Liver (tissue), 3 donors: ENCODE results near the gene TNFAIP1.

Source experiments
- GABPA ChIP-seq, 2 donors: IDR thresholded peaks in 1 of 2; conservative IDR thresholded peaks in 1 of 2; 2 replicates each; pipeline ENCODE4 v1.6.1; 2016; ENCODE audit warnings: antibody characterized with exemption in 2 of 2, mild to moderate bottlenecking in 1 of 2, moderate library complexity in 1 of 2
- HNF4A ChIP-seq, 2 donors: conservative IDR thresholded peaks; 2 replicates each; pipeline ENCODE4 v1.6.1; 2016; ENCODE audit warnings: antibody characterized with exemption in 2 of 2, mild to moderate bottlenecking in 2 of 2
- NR2F2 ChIP-seq: IDR thresholded peaks from 2 replicates; pipeline ENCODE4 v1.6.1; 2016; ENCODE audit warnings: antibody characterized with exemption
- RAD21 ChIP-seq, 2 donors: IDR thresholded peaks; 2 replicates each; pipeline ENCODE4 v1.6.1; 2016; ENCODE audit warnings: antibody characterized with exemption in 2 of 2, mild to moderate bottlenecking in 2 of 2
- YY1 ChIP-seq: IDR thresholded peaks from 2 replicates; pipeline ENCODE4 v1.6.1; 2016; ENCODE audit warnings: antibody characterized with exemption, mild to moderate bottlenecking
- TF ChIP-seq, protein P1 (sequence below): fragments of 150-350 bp; IDR thresholded peaks from 2 replicates; pipeline ENCODE4 v1.5.1; 2017; ENCODE audit warnings: improper control_type of control experiment, low read depth, low read length; ENCODE audit not compliant: missing input control
- TF ChIP-seq, protein P2 (sequence below): IDR thresholded peaks from 2 replicates; pipeline ENCODE4 v1.6.1; 2016; ENCODE audit warnings: antibody characterized with exemption, mild to moderate bottlenecking
- TF ChIP-seq, protein P3 (sequence below): IDR thresholded peaks from 2 replicates; pipeline ENCODE4 v1.6.1; 2016; ENCODE audit warnings: antibody characterized with exemption
- donor health status: healthy.
- donor health status: healthy.

DNA sequence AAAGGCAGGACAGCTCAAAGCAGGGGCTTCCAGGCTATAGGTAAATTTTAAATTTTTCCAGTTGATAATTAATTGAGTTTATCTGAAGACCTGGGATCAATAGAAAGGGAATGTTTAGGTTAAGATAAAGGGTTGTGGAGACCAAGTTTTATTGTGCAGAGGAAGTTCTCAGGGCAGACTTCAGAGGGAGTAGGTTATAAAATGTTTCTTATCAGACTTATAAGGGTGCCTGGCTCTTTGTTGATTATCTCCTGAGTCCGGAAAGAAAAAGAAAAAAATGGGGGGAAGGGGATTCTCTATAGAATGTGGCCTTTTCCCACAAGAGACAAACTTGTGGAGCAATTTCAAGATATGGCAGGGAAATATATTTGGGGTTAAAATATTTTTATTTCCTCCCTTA is 54.6 kb downstream of the TNFAIP1 start:
- TF ChIP-seq, protein P1, sequence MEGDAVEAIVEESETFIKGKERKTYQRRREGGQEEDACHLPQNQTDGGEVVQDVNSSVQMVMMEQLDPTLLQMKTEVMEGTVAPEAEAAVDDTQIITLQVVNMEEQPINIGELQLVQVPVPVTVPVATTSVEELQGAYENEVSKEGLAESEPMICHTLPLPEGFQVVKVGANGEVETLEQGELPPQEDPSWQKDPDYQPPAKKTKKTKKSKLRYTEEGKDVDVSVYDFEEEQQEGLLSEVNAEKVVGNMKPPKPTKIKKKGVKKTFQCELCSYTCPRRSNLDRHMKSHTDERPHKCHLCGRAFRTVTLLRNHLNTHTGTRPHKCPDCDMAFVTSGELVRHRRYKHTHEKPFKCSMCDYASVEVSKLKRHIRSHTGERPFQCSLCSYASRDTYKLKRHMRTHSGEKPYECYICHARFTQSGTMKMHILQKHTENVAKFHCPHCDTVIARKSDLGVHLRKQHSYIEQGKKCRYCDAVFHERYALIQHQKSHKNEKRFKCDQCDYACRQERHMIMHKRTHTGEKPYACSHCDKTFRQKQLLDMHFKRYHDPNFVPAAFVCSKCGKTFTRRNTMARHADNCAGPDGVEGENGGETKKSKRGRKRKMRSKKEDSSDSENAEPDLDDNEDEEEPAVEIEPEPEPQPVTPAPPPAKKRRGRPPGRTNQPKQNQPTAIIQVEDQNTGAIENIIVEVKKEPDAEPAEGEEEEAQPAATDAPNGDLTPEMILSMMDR = no peak
- TF ChIP-seq RAD21 (IDR thresholded peaks at IDR 0.05) (no peak), HNF4A (conservative IDR thresholded peaks at IDR 0.05) (no peak), YY1 (no peak), GABPA (IDR thresholded peaks at IDR 0.05 in 1 of 2, conservative IDR thresholded peaks at IDR 0.05 in 1 of 2) (no peak), NR2F2 (no peak)
- TF ChIP-seq, protein P2, sequence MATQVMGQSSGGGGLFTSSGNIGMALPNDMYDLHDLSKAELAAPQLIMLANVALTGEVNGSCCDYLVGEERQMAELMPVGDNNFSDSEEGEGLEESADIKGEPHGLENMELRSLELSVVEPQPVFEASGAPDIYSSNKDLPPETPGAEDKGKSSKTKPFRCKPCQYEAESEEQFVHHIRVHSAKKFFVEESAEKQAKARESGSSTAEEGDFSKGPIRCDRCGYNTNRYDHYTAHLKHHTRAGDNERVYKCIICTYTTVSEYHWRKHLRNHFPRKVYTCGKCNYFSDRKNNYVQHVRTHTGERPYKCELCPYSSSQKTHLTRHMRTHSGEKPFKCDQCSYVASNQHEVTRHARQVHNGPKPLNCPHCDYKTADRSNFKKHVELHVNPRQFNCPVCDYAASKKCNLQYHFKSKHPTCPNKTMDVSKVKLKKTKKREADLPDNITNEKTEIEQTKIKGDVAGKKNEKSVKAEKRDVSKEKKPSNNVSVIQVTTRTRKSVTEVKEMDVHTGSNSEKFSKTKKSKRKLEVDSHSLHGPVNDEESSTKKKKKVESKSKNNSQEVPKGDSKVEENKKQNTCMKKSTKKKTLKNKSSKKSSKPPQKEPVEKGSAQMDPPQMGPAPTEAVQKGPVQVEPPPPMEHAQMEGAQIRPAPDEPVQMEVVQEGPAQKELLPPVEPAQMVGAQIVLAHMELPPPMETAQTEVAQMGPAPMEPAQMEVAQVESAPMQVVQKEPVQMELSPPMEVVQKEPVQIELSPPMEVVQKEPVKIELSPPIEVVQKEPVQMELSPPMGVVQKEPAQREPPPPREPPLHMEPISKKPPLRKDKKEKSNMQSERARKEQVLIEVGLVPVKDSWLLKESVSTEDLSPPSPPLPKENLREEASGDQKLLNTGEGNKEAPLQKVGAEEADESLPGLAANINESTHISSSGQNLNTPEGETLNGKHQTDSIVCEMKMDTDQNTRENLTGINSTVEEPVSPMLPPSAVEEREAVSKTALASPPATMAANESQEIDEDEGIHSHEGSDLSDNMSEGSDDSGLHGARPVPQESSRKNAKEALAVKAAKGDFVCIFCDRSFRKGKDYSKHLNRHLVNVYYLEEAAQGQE = no peak
- TF ChIP-seq, protein P3, sequence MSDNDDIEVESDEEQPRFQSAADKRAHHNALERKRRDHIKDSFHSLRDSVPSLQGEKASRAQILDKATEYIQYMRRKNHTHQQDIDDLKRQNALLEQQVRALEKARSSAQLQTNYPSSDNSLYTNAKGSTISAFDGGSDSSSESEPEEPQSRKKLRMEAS = no peak
